Measurements from ENCODE around the gene PDE4D.
"Not testable (repeated sequence)": the region's sequence is repeated elsewhere in the genome, so short reads cannot be mapped to it uniquely, and the experiment has no call there.

PDE4D gene

DNA sequence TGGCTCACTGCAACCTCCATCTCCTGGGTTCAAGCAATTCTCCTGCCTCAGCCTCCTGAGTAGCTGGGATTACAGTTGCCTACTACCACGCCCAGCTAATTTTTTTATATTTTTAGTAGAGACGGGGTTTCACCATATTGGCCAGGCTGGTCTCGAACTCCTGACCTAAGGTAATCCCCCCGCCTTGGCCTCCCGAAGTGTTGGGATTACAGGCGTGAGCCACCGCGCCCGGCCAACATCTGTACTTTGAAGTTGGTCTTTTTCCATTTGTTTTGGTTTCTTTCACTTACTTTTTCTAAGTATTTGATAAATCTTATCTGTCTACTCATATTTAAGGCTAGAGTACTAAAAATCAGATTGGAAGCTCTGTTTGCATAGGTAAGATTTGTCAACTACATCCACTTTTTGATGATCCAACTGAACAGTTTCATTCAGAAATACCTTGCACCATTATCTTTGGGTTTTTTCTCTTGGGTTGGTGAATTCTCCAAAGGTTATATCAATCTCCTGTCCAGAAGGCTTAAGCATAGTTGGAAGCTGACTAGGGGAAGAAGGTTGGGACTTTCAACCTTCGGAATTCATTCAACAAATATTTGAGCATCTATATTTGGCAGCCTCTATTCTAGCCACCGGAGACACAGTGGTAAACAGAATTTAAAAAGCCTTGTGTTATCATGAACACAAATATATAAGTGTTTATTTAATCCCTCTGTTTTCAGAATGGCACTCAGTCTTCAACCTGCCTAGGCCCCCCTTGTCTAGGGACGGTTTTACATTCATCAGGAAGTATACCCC lies 821.6 kb downstream of the PDE4D start:
- Mint-ChIP-seq H3K36me3 (no peaks in the 10 kb centered on the region), H3K27ac (no peak overlapping the region), H3K9me3 (no peaks in the 10 kb centered on the region), H3K4me3 (no peak overlapping the region), H3K4me1 (no peaks in the 10 kb centered on the region), H3K27me3 (no peaks in the 10 kb centered on the region)

- H3K27ac Mint-ChIP-seq, result no peak overlapping the region
- H3K27me3 Mint-ChIP-seq, result no peaks in the 10 kb centered on the region
- no peaks in the 10 kb centered on the region for H3K36me3 Mint-ChIP-seq
- H3K4me1 Mint-ChIP-seq, result no peaks in the 10 kb centered on the region
- H3K9me3 Mint-ChIP-seq, result no peaks in the 10 kb centered on the region
- no peak overlapping the region for H3K4me3 Mint-ChIP-seq
These were observed 824.0 kb downstream of the PDE4D start for GRCh38 chr5:59069438-59070079.

GRCh38 chr5:59067956-59068656 lies 825.4 kb downstream of the PDE4D start:
- no peaks in the 10 kb centered on the region for H3K36me3 Mint-ChIP-seq
- no peak overlapping the region for H3K4me3 Mint-ChIP-seq
- H3K27ac Mint-ChIP-seq, result no peak overlapping the region
- H3K9me3 Mint-ChIP-seq, result no peaks in the 10 kb centered on the region
- H3K27me3 Mint-ChIP-seq, result no peaks in the 10 kb centered on the region
- no peaks in the 10 kb centered on the region for H3K4me1 Mint-ChIP-seq

DNA sequence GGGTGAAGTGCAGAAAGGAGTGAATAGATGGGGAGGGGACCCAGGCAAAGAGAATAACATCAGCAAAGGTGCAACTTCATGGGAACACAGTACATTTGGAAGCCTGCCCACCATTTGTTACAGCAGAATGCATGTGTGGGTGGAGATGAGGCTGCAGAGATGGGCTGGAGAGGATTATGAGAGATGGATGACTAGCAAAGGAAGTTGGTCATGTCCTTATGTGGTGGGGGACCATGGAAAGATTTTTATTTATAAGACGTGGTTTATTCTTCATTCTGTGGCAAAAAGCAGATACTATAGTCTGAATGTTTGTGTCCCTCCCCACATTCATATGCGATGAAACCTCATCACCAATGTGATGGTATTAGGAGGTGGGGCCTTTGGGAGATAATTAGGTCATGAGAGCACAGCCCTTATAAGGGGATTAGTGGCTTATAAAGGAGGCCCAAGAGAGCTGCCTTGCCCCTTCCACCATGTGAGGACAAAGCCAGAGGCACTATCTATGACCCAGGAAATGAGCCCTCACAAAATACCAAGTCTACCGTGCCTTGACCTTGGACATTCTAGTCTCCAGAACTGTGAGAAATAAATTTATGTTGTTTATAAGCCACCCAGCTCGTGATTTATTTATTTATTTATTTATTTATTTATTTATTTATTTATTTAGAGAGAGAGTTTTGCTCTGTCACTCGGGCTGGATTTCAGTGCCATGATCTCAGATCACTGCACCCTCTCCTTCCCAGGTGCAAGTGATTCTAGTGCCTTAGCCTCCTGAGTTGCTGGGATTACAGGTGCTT lies 827.0 kb downstream of the PDE4D start:
- H3K27me3 Mint-ChIP-seq, result no peaks in the 10 kb centered on the region
- no peaks in the 10 kb centered on the region for H3K36me3 Mint-ChIP-seq
- no peaks in the 10 kb centered on the region for H3K9me3 Mint-ChIP-seq
- no peak overlapping the region for H3K27ac Mint-ChIP-seq
- no peak overlapping the region for H3K4me3 Mint-ChIP-seq
- H3K4me1 Mint-ChIP-seq, result no peaks in the 10 kb centered on the region

GRCh38 chr5:59065554-59065953 lies 828.0 kb downstream of the PDE4D start:
- H3K27ac Mint-ChIP-seq, result no peak overlapping the region
- H3K9me3 Mint-ChIP-seq, result no peaks in the 10 kb centered on the region
- H3K36me3 Mint-ChIP-seq, result no peaks in the 10 kb centered on the region
- H3K27me3 Mint-ChIP-seq, result no peaks in the 10 kb centered on the region
- no peak overlapping the region for H3K4me3 Mint-ChIP-seq
- H3K4me1 Mint-ChIP-seq, result no peaks in the 10 kb centered on the region

DNA sequence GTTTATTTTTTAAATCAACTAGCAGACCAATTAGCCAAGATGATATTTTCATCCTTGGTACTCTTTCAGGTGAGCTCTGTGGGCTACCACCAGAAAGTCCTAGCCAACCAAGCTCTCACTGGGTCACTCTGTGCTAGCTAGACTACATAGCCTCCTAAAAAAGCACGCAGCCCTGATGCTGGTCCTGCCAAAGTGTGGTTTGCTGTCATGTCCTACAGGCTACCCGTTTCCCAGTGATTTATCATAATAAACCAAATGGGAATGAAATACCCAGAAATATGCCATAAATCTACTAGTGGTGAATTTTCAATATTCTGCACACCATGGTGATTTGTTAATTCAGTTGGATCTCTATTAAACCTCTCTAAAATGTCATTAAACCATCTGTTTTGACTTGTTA lies 829.2 kb downstream of the PDE4D start:
- Mint-ChIP-seq H3K27ac (no peak overlapping the region), H3K9me3 (no peaks in the 10 kb centered on the region), H3K4me3 (no peak overlapping the region), H3K36me3 (no peaks in the 10 kb centered on the region), H3K4me1 (no peaks in the 10 kb centered on the region), H3K27me3 (no peaks in the 10 kb centered on the region)

DNA sequence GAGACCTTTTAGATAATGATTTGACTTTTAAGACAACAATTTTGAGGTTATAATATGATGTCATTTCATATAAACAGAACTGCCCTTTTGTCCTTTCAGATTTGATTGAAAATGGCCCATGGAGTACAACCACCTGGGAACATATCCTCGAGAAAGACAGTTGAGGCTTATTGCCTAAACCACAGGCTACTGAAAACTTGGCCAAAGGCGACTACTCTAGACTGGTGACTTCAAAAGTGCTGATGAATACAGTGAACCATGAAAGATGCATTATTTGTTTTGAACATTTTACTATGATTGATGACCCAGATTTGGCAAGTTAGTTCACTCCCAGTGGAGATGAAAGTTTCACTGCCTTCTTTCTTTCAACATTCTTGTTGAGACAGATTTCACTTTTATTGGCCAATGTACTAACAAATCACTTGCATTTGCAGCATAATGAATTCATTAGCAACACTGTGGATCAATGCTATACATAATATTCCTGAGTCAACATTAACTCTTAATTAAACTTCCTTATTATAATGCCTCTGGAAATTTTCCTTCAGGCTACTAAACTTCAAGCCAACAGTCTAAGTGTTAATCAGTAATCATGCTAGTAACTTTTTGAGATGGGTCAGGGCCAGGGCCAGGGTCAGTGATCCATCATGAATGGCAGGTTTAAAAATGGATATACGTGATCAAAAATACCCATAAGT lies 830.4 kb downstream of the PDE4D start:
- Mint-ChIP-seq H3K27me3 (no peaks in the 10 kb centered on the region), H3K4me1 (no peaks in the 10 kb centered on the region), H3K9me3 (no peaks in the 10 kb centered on the region), H3K36me3 (no peaks in the 10 kb centered on the region), H3K4me3 (no peak overlapping the region), H3K27ac (no peak overlapping the region)

DNA sequence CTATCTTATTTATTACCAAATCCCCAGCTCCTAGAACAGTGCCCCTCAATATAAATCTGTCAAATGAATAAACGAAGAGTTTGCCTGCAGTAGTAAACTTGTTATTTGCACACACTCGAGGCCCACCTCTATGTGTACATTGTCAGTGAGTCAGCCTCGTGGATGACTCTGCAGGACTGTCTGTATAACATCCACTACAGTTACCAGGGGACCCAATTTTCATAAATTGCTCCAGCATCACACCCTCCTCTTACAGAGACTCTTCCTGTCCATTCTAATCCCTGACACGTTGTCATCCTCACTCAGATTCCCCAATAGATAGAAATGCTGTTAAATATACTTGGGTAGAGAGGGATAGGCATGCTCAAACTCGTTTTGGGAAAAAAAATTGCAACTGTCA lies 832.1 kb downstream of the PDE4D start:
- Mint-ChIP-seq H3K9me3 (no peaks in the 10 kb centered on the region), H3K27me3 (no peaks in the 10 kb centered on the region), H3K4me1 (no peaks in the 10 kb centered on the region), H3K4me3 (no peak overlapping the region), H3K27ac (no peak overlapping the region), H3K36me3 (no peaks in the 10 kb centered on the region)

DNA sequence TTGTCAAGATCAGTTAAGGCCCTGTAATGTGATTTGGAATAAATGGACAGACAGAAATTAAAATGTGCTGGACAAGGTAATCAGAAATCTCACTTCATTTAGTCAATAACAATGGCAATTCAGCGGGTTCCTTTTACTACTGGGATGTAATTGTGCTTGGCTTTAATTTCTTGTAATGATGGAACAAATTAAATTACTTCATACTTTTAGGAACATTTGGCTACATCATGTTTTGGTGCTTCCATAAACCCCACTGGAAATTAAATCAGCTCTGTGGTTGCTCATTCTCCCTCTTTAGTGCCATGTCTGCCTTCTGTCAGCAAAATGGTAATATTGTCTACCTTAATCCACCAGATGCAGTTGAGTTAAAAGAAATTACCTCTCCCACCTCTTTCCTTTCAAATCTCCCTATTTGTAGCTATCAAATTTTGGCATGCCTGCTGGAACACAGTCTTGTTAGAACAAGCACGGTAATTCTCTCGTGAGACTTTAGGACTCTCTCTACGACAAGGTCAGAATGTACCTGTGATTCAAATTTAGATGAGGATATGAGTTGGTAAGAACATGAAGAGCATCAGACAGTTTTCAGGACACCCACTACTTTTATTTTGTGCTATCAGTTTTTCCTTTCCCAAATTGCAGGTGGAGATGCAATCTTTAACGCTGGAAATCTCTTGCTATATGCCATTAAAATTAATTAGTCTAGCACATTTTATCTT lies 834.4 kb downstream of the PDE4D start:
- no peaks in the 10 kb centered on the region for H3K4me1 Mint-ChIP-seq
- no peak overlapping the region for H3K27ac Mint-ChIP-seq
- H3K9me3 Mint-ChIP-seq, result no peaks in the 10 kb centered on the region
- H3K27me3 Mint-ChIP-seq, result no peaks in the 10 kb centered on the region
- no peak overlapping the region for H3K4me3 Mint-ChIP-seq
- H3K36me3 Mint-ChIP-seq, result no peaks in the 10 kb centered on the region

GRCh38 chr5:59058237-59058636 lies 835.3 kb downstream of the PDE4D start:
- Mint-ChIP-seq H3K27me3 (no peaks in the 10 kb centered on the region), H3K9me3 (no peaks in the 10 kb centered on the region), H3K4me3 (no peak overlapping the region), H3K36me3 (no peaks in the 10 kb centered on the region), H3K27ac (no peak overlapping the region), H3K4me1 (no peaks in the 10 kb centered on the region)

- not testable (repeated sequence) for H3K27ac Mint-ChIP-seq, H3K9me3 Mint-ChIP-seq, H3K27me3 Mint-ChIP-seq, H3K36me3 Mint-ChIP-seq, H3K4me3 Mint-ChIP-seq, H3K4me1 Mint-ChIP-seq
These were observed 836.9 kb downstream of the PDE4D start for GRCh38 chr5:59056599-59056998.

- no peak overlapping the region for H3K27ac Mint-ChIP-seq
- H3K36me3 Mint-ChIP-seq, result no peaks in the 10 kb centered on the region
- H3K4me3 Mint-ChIP-seq, result no peak overlapping the region
- H3K9me3 Mint-ChIP-seq, result no peaks in the 10 kb centered on the region
- no peaks in the 10 kb centered on the region for H3K27me3 Mint-ChIP-seq
- no peaks in the 10 kb centered on the region for H3K4me1 Mint-ChIP-seq
These were observed 837.6 kb downstream of the PDE4D start for GRCh38 chr5:59055745-59056448.

GRCh38 chr5:59054963-59055528 lies 838.5 kb downstream of the PDE4D start:
- Mint-ChIP-seq H3K4me3 (no peak overlapping the region), H3K36me3 (no peaks in the 10 kb centered on the region), H3K27ac (no peak overlapping the region), H3K4me1 (no peaks in the 10 kb centered on the region), H3K9me3 (no peaks in the 10 kb centered on the region), H3K27me3 (no peaks in the 10 kb centered on the region)

DNA sequence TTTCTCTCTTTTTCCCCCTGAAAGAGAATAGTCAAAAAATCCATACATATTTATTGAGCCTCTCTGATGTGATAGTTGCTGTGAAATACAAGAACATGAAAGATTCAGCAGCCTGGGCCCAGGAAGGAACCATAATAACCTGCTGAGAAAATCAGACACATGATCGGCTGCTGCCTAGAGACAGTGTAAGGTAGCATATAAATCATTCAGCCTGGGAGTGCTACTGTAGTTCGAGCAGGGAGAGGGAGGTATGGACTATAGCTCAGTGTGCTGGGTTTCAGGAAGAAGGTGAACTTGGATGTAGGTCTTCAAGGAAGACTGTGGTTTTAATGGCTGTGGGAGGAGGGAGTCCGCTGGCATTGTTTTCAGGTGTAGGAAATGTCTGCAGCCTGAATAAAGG lies 841.6 kb downstream of the PDE4D start:
- Mint-ChIP-seq H3K36me3 (no peaks in the 10 kb centered on the region), H3K27ac (no peak overlapping the region), H3K9me3 (no peaks in the 10 kb centered on the region), H3K4me1 (no peaks in the 10 kb centered on the region), H3K4me3 (no peak overlapping the region), H3K27me3 (no peaks in the 10 kb centered on the region)

Measured in activated naive CD4-positive, alpha-beta T cell treated with anti-CD3 and anti-CD28 coated beads, Interleukin-2, amount 50 U/mL, for 24 hours (primary cell).